ENCODE data around the gene LAPTM5.

GRCh38 chr1:30706528-30706927, 51.0 kb downstream of the LAPTM5 start:
- TF ChIP-seq CTCF (IDR thresholded peaks at IDR 0.05; ENCODE audit: low read length), result no peak
- TF ChIP-seq EZH2 (optimal IDR thresholded peaks at IDR 0.05; ENCODE audit: low read depth, low read length), result no peak

Measured in MM.1S (cell line).